CD14-positive monocyte (primary cell): ENCODE data around the gene LTBP2. TPM values are rescaled to one million over a fixed set of nuclear protein-coding genes. Genes with fewer than 3 reads are reported as not detected.

Source experiments
- DNase-seq, 3 donors: peaks; one replicate each; pipeline ENCODE4 v3.0.0-alpha.2; 2011 to 2022
- H2AFZ ChIP-seq: 2 replicates; pipeline ENCODE4 v1.6.0; 2012; ENCODE audit warnings: mild to moderate bottlenecking, low read depth, low read length, inconsistent platforms; ENCODE audit not compliant: insufficient read depth, poor library complexity, severe bottlenecking
- H3K27ac ChIP-seq, 2 donors: 1 replicate in 1 of 2; 2 replicates in 1 of 2; pipeline ENCODE4 v1.5.1; 2012 to 2013; ENCODE audit warnings: low read length in 2 of 2, control low read depth in 1 of 2, inconsistent platforms in 1 of 2, low read depth in 1 of 2, mild to moderate bottlenecking in 1 of 2
- H3K27me3 ChIP-seq, 2 donors: one replicate each; pipeline versions ENCODE4 v1.6.0 to v1.6.1; 2011 to 2013; ENCODE audit warnings: low read length in 2 of 2; ENCODE audit not compliant: control insufficient read depth in 2 of 2, insufficient read depth in 2 of 2
- H3K36me3 ChIP-seq, 2 donors: replicated peaks in 1 of 2; 1 replicate in 1 of 2; 2 replicates in 1 of 2; pipeline versions ENCODE4 v1.5.1 to v1.6.1; 2012 to 2013; ENCODE audit warnings: low read length in 2 of 2, control low read depth in 1 of 2, inconsistent platforms in 1 of 2, mild to moderate bottlenecking in 1 of 2; ENCODE audit not compliant: insufficient read depth in 2 of 2, control insufficient read depth in 1 of 2
- H3K4me1 ChIP-seq, 2 donors: 1 replicate in 1 of 2; 2 replicates in 1 of 2; pipeline versions ENCODE4 v1.5.1 to v1.6.1; 2012 to 2013; ENCODE audit warnings: low read length in 2 of 2, control low read depth in 1 of 2, inconsistent platforms in 1 of 2, mild to moderate bottlenecking in 1 of 2, moderate library complexity in 1 of 2; ENCODE audit not compliant: insufficient read depth in 2 of 2, control insufficient read depth in 1 of 2
- H3K4me2 ChIP-seq: replicated peaks from 2 replicates; pipeline ENCODE3; 2012; ENCODE audit warnings: low read length, moderate library complexity, mild to moderate bottlenecking; ENCODE audit not compliant: poor library complexity, severe bottlenecking; ENCODE audit errors: extremely low read depth
- H3K4me3 ChIP-seq, 3 experiments: fragments of 200-600 bp in 1 of 3; sonication (generic) in 1 of 3; replicated peaks in 1 of 3; 1 replicate in 2 of 3; 2 replicates in 1 of 3; pipeline ENCODE4 v1.5.1; 2011 to 2013; ENCODE audit warnings: low read length in 3 of 3, mild to moderate bottlenecking in 3 of 3, control low read depth in 2 of 3, low read depth in 2 of 3, inconsistent platforms in 1 of 3, moderate library complexity in 1 of 3
- H3K79me2 ChIP-seq: 2 replicates; pipeline ENCODE4 v1.6.0; 2012; ENCODE audit warnings: mild to moderate bottlenecking, control low read depth, inconsistent platforms, low read length, moderate library complexity; ENCODE audit not compliant: insufficient read depth
- H3K9ac ChIP-seq: 2 replicates; pipeline ENCODE4 v1.6.0; 2017; ENCODE audit warnings: low read length, mild to moderate bottlenecking; ENCODE audit not compliant: insufficient read depth, poor library complexity, severe bottlenecking
- H3K9me3 ChIP-seq, 2 donors: replicated peaks in 1 of 2; 1 replicate in 1 of 2; 2 replicates in 1 of 2; pipeline versions ENCODE4 v1.5.1 to v1.6.1; 2012 to 2013; ENCODE audit warnings: low read length in 2 of 2, control low read depth in 1 of 2; ENCODE audit not compliant: control insufficient read depth in 1 of 2, insufficient read depth in 1 of 2
- H4K20me1 ChIP-seq: 2 replicates; pipeline ENCODE4 v1.6.0; 2012; ENCODE audit warnings: mild to moderate bottlenecking, low read length, control low read depth, moderate library complexity; ENCODE audit not compliant: insufficient read depth
- H3K27ac Mint-ChIP-seq, 7 donors: one replicate each; pipeline ENCODE4 v1.8.0; 2020; ENCODE audit warnings: mild to moderate bottlenecking in 7 of 7, mixed read lengths in 7 of 7, moderate library complexity in 6 of 7, inconsistent platforms in 2 of 7
- H3K27me3 Mint-ChIP-seq, 3 donors: one replicate each; pipeline ENCODE4 v1.8.0; 2021 to 2022; ENCODE audit warnings: low read depth in 3 of 3, mild to moderate bottlenecking in 3 of 3, mixed read lengths in 3 of 3, moderate library complexity in 3 of 3, inconsistent platforms in 1 of 3
- H3K36me3 Mint-ChIP-seq, 2 donors: one replicate each; pipeline ENCODE4 v1.8.0; 2020; ENCODE audit warnings: mixed read lengths in 2 of 2, inconsistent platforms in 1 of 2, mild to moderate bottlenecking in 1 of 2
- H3K4me1 Mint-ChIP-seq: one replicate; pipeline ENCODE4 v1.8.0; 2020; ENCODE audit warnings: mild to moderate bottlenecking, mixed read lengths
- H3K4me3 Mint-ChIP-seq, 2 donors: one replicate each; pipeline ENCODE4 v1.8.0; 2020; ENCODE audit warnings: mild to moderate bottlenecking in 2 of 2, mixed read lengths in 2 of 2, moderate library complexity in 1 of 2
- H3K9me3 Mint-ChIP-seq, 7 donors: one replicate each; pipeline ENCODE4 v1.8.0; 2020 to 2022; ENCODE audit warnings: mixed read lengths in 7 of 7, mild to moderate bottlenecking in 6 of 7, moderate library complexity in 6 of 7, inconsistent platforms in 2 of 7
- WGBS: methylation state at CpG from one replicate; pipeline ENCODE4 v1.1.5; 2013; ENCODE audit warnings: missing lambda C conversion rate; ENCODE audit not compliant: insufficient coverage; 5-methylcytosine and 5-hydroxymethylcytosine counted together
- intact Hi-C, 2 donors: fragments of 100-400 bp; cut with micrococcal nuclease; formaldehyde crosslinking; loops; one replicate each; pipeline versions ENCODE4 v1.15.0 to v1.15.1; 2023
- polyA plus RNA-seq, 3 donors: library from polyadenylated mRNA; depleted of rRNA in 1 of 3; unstranded in 2 of 3; stranded (reverse) in 1 of 3; fragments of 300-500 nt in 2 of 3; fragments of >200 nt in 1 of 3; fragmentation: Illumina TruSeq in 2 of 3; gene quantifications; 1 replicate in 2 of 3; 2 replicates in 1 of 3; pipeline ENCODE4 v1.2.3, GENCODE V29; 2012 to 2021
- TF ChIP-seq, protein P1 (sequence below): fragments of 200-600 bp; IDR thresholded peaks from one replicate; pipeline ENCODE4 v1.8.0; 2022; ENCODE audit warnings: antibody characterized with exemption, mild to moderate bottlenecking

The LTBP2 gene
- polyA plus RNA-seq, 3 donors: 0.04 to 0.24 (median 0.11) TPM

- H3K36me3 ChIP-seq: no peaks in the 10 kb centered on the region
- H3K4me2 ChIP-seq: peak within 1 kb of the TSS; percentile 92
- H3K9ac ChIP-seq: peak within 1 kb of the TSS; percentile 98
- peaks cover 50% of the 10 kb centered on the region for H4K20me1 ChIP-seq
- H2AFZ ChIP-seq: peak within 1 kb of the TSS; percentile 91
- TF ChIP-seq, protein P1, sequence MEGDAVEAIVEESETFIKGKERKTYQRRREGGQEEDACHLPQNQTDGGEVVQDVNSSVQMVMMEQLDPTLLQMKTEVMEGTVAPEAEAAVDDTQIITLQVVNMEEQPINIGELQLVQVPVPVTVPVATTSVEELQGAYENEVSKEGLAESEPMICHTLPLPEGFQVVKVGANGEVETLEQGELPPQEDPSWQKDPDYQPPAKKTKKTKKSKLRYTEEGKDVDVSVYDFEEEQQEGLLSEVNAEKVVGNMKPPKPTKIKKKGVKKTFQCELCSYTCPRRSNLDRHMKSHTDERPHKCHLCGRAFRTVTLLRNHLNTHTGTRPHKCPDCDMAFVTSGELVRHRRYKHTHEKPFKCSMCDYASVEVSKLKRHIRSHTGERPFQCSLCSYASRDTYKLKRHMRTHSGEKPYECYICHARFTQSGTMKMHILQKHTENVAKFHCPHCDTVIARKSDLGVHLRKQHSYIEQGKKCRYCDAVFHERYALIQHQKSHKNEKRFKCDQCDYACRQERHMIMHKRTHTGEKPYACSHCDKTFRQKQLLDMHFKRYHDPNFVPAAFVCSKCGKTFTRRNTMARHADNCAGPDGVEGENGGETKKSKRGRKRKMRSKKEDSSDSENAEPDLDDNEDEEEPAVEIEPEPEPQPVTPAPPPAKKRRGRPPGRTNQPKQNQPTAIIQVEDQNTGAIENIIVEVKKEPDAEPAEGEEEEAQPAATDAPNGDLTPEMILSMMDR: no peak
- Mint-ChIP-seq H3K36me3 (peaks cover 6 to 16% of the 10 kb centered on the region in 2 donors), H3K4me1 (peaks cover 45% of the 10 kb centered on the region), H3K27me3 (peaks cover 0 to 1% (median 0%) of the 10 kb centered on the region in 3 donors), H3K27ac (peak within 1 kb of the TSS in 6 of 7 donors; percentile 87 to 94 (median 92)), H3K4me3 (peak within 1 kb of the TSS; percentile 84 to 92), H3K9me3 (no peaks in the 10 kb centered on the region)
- peak within 1 kb of the TSS; percentile 75 to 97 (median 86) for H3K4me3 ChIP-seq
- intact Hi-C loops: loop anchor here (2.0 to 5.0 kb wide), 2 partner anchors 124 to 406 kb away; no protein-coding TSS in a partner anchor
- peaks cover 58% of the 10 kb centered on the region for H3K79me2 ChIP-seq
- WGBS: 0% methylated on average over 33 of the region's 35 CpGs
- peak within 1 kb of the TSS; percentile 90 to 98 for H3K27ac ChIP-seq
- DNase-seq: peak in 1 of 3 donors; percentile 45
- no peaks in the 10 kb centered on the region for H3K9me3 ChIP-seq
- H3K27me3 ChIP-seq: no peaks in the 10 kb centered on the region
- H3K4me1 ChIP-seq: peaks cover 57 to 64% of the 10 kb centered on the region in 2 donors
Measured at GRCh38 chr14:74492776-74493342, 119.2 kb downstream of the LTBP2 start, which contains the start of gene NPC2. TSS of gene NPC2 (minus strand) at chr14:74493305. CDS start at chr14:74493274, 31 bp downstream.

DNA sequence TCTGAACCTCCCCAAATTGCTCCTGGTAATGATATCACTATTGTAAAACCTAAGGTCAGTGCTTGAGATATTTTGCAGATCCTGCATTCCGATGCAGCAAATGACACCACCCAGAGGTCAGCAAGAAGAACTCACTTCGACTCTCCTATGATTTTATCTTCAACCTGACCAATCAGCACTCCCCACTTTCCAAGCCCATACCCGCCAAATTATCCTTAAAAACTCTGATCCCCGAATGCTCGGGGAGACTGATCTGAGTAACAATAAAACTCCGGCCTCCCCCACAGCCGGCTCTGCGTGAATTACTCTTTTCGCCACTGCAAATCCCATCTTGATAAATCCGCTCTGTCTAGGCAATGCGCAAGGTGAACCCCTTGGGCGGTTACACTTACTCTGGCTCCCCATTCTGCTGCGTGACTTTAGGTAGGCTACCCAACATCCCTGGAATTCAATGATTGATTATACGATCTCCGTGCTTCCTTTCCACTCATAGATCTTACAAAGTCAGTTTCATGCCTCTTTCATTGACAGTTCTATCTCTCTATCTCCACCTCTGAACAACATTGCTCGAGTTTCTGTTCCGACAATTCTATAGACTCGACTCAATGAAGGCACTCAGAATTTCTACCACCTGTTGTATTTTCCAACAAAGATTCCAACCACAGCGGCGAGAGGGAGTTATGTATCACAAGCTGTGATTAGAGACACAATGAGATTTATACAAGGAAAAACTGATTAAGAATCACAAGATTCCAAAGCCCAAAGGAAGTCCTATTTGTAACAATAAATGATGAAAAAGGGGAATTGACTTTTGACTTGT lies 119.9 kb downstream of the LTBP2 start:
- intact Hi-C loops: loop anchor here (2.0 to 5.0 kb wide), 2 partner anchors 125 to 405 kb away; no protein-coding TSS in a partner anchor
- Mint-ChIP-seq H3K27me3 (peaks cover 0 to 1% (median 0%) of the 10 kb centered on the region in 3 donors), H3K4me1 (peaks cover 52% of the 10 kb centered on the region), H3K9me3 (no peaks in the 10 kb centered on the region), H3K27ac (no peak overlapping the region), H3K36me3 (peaks cover 13 to 22% of the 10 kb centered on the region in 2 donors), H3K4me3 (no peak overlapping the region)
- Histone ChIP-seq H3K4me2 (peak overlapping the region; percentile 92), H3K9ac (peak overlapping the region; percentile 98), H4K20me1 (peaks cover 56% of the 10 kb centered on the region), H3K36me3 (no peaks in the 10 kb centered on the region), H3K27me3 (no peaks in the 10 kb centered on the region), H3K9me3 (no peaks in the 10 kb centered on the region), H3K4me1 (peaks cover 60 to 71% of the 10 kb centered on the region in 2 donors), H2AFZ (no peak overlapping the region), H3K79me2 (peaks cover 65% of the 10 kb centered on the region), H3K27ac (peak overlapping the region; percentile 90 to 98), H3K4me3 (peak overlapping the region; percentile 75 to 97 (median 86))
- DNase-seq: peak in 2 of 3 donors; percentile 56 to 60
- TF ChIP-seq, protein P1: peak; percentile 35
- whole genome bisulfite sequencing: 0% methylated on average over 17 of the region's 20 CpGs
